Esophagus muscularis mucosa (tissue), 4 donors: ENCODE results near the gene CCDC87. TPM values are rescaled to one million over a fixed set of nuclear protein-coding genes. Genes with fewer than 3 reads are reported as not detected.

Experiments used
- DNase-seq: peaks from one replicate; pipeline ENCODE4 v3.0.0-alpha.2; 2017; ENCODE audit errors: extremely low spot score
- H3K27ac ChIP-seq, 4 donors: fragments of 200-600 bp; sonication (generic); replicated peaks in 1 of 4; 1 replicate in 3 of 4; 2 replicates in 1 of 4; pipeline ENCODE4 v1.5.1; 2016 to 2019; ENCODE audit warnings: mild to moderate bottlenecking in 1 of 4
- H3K27me3 ChIP-seq, 4 donors: fragments of 200-600 bp; sonication (generic); one replicate each; pipeline versions ENCODE4 v1.5.1 to v1.6.0; 2016 to 2019
- H3K36me3 ChIP-seq, 4 donors: fragments of 200-600 bp; sonication (generic); one replicate each; pipeline ENCODE4 v1.5.1; 2016 to 2019
- H3K4me1 ChIP-seq, 4 donors: fragments of 200-600 bp; sonication (generic); one replicate each; pipeline ENCODE4 v1.5.1; 2016 to 2019
- H3K4me3 ChIP-seq, 4 donors: fragments of 200-600 bp; sonication (generic); 1 replicate in 2 of 4; 2 replicates in 2 of 4; pipeline ENCODE4 v1.5.1; 2016 to 2019; ENCODE audit warnings: mild to moderate bottlenecking in 4 of 4, moderate library complexity in 1 of 4
- H3K9me3 ChIP-seq, 4 donors: fragments of 200-600 bp; sonication (generic); 1 replicate in 3 of 4; 2 replicates in 1 of 4; pipeline ENCODE4 v1.5.1; 2016 to 2019
- CTCF ChIP-seq, 3 experiments: fragments of 200-600 bp in 2 of 3; fragments of 450-650 bp in 1 of 3; sonication (generic) in 2 of 3; IDR thresholded peaks; one replicate each; pipeline ENCODE4 v1.5.1; 2017 to 2019; ENCODE audit warnings: antibody characterized with exemption in 3 of 3, mild to moderate bottlenecking in 2 of 3, moderate library complexity in 1 of 3
- EP300 ChIP-seq: sonication (generic); formaldehyde crosslinking; IDR thresholded peaks from one replicate; pipeline ENCODE4 v1.6.1; 2017; ENCODE audit warnings: antibody characterized with exemption
- POLR2A ChIP-seq: fragments of 450-650 bp; IDR thresholded peaks from one replicate; pipeline ENCODE4 v1.6.1; 2017; ENCODE audit warnings: antibody characterized with exemption, moderate library complexity, mild to moderate bottlenecking, low read depth
- POLR2AphosphoS5 ChIP-seq, 2 donors: sonication (generic); formaldehyde crosslinking; IDR thresholded peaks; one replicate each; pipeline ENCODE4 v1.6.1; 2017; ENCODE audit warnings: antibody characterized with exemption in 2 of 2
- WGBS: methylation state at CpG from one replicate; pipeline ENCODE4 v1.1.5; 2018; 5-methylcytosine and 5-hydroxymethylcytosine counted together
- intact Hi-C: fragments of 100-400 bp; cut with DNase I; formaldehyde crosslinking; loops from one replicate; pipeline ENCODE4 v1.15.1; 2023
- total RNA-seq, 4 donors: library from RNA; depleted of rRNA; stranded (reverse); fragments of >200 nt; gene quantifications; one replicate each; pipeline versions ENCODE4 v1.1.0 to v1.2.1, GENCODE V29; 2016

CCDC87 gene
- total RNA-seq, 4 donors from 2014 or later = 0.17 to 0.83 (median 0.46) TPM

GRCh38 chr11:66567787-66568123, 25.1 kb downstream of the CCDC87 start:
- H3K9me3 ChIP-seq = no peaks in the 10 kb centered on the region
- WGBS = 35% methylated on average over 5 of the region's 15 CpGs
- peak overlapping the region; percentile 50 to 70 (median 67) for H3K27ac ChIP-seq
- H3K4me1 ChIP-seq = peaks cover 10 to 23% (median 21%) of the 10 kb centered on the region in 4 donors
- no peaks in the 10 kb centered on the region for H3K27me3 ChIP-seq
- intact Hi-C loops = loop anchor here (10.0 kb wide), 1 partner anchor 277 kb away; the partner anchor contains the start of gene RCE1
- peaks cover 5 to 37% (median 28%) of the 10 kb centered on the region in 4 donors for H3K36me3 ChIP-seq
- TF ChIP-seq EP300 = no peak
- TF ChIP-seq POLR2A = no peak
- TF ChIP-seq POLR2AphosphoS5 (IDR thresholded peaks at IDR 0.05) = no peak
- no peak for TF ChIP-seq CTCF (IDR thresholded peaks at IDR 0.05)
- H3K4me3 ChIP-seq = peak overlapping the region; percentile 71 to 82 (median 77)
- DNase-seq = no peak

- Histone ChIP-seq H3K27ac (no peak overlapping the region), H3K36me3 (peaks cover 5 to 40% (median 31%) of the 10 kb centered on the region in 4 donors), H3K4me1 (peaks cover 10 to 23% (median 21%) of the 10 kb centered on the region in 4 donors), H3K4me3 (no peak overlapping the region), H3K27me3 (no peaks in the 10 kb centered on the region), H3K9me3 (no peaks in the 10 kb centered on the region)
- no peak for DNase-seq
- 93% methylated on average over 8 of the region's 8 CpGs for WGBS
- TF ChIP-seq POLR2AphosphoS5 (IDR thresholded peaks at IDR 0.05) = no peak
- TF ChIP-seq POLR2A = no peak
- no peak for TF ChIP-seq EP300
- no peak for TF ChIP-seq CTCF (IDR thresholded peaks at IDR 0.05)
- intact Hi-C loops = loop anchor here (10.0 kb wide), 1 partner anchor 279 kb away; the partner anchor contains the start of gene RCE1
Observed at GRCh38 chr11:66566221-66566620, 26.6 kb downstream of the CCDC87 start.

GRCh38 chr11:66564984-66565383, 27.9 kb downstream of the CCDC87 start:
- H3K9me3 ChIP-seq = no peaks in the 10 kb centered on the region
- H3K27me3 ChIP-seq = no peaks in the 10 kb centered on the region
- intact Hi-C loops = loop anchor here (10.0 kb wide), 1 partner anchor 280 kb away; the partner anchor contains the start of gene RCE1
- no peak for TF ChIP-seq POLR2AphosphoS5 (IDR thresholded peaks at IDR 0.05)
- no peak for TF ChIP-seq CTCF (IDR thresholded peaks at IDR 0.05)
- TF ChIP-seq EP300 = no peak
- no peak for TF ChIP-seq POLR2A
- 92% methylated on average over 4 of the region's 5 CpGs for WGBS
- no peak overlapping the region for H3K4me3 ChIP-seq
- peaks cover 10 to 23% (median 21%) of the 10 kb centered on the region in 4 donors for H3K4me1 ChIP-seq
- no peak overlapping the region for H3K27ac ChIP-seq
- peak; percentile 72 for DNase-seq
- peaks cover 5 to 40% (median 31%) of the 10 kb centered on the region in 4 donors for H3K36me3 ChIP-seq

- Histone ChIP-seq H3K9me3 (no peaks in the 10 kb centered on the region), H3K4me3 (no peak overlapping the region), H3K27ac (no peak overlapping the region), H3K36me3 (peaks cover 5 to 40% (median 31%) of the 10 kb centered on the region in 4 donors), H3K4me1 (peaks cover 10 to 25% (median 22%) of the 10 kb centered on the region in 4 donors), H3K27me3 (no peaks in the 10 kb centered on the region)
- intact Hi-C loops = loop anchor here (10.0 kb wide), 1 partner anchor 280 kb away; the partner anchor contains the start of gene RCE1
- 86% methylated on average over 12 of the region's 14 CpGs for WGBS
- DNase-seq = no peak
- TF ChIP-seq POLR2AphosphoS5 (IDR thresholded peaks at IDR 0.05) (no peak), CTCF (IDR thresholded peaks at IDR 0.05) (no peak), POLR2A (no peak), EP300 (no peak)
Observed at GRCh38 chr11:66564538-66564937, 28.3 kb downstream of the CCDC87 start.
